ENCODE results near the gene TMEM43.

The TMEM43 gene

DNA sequence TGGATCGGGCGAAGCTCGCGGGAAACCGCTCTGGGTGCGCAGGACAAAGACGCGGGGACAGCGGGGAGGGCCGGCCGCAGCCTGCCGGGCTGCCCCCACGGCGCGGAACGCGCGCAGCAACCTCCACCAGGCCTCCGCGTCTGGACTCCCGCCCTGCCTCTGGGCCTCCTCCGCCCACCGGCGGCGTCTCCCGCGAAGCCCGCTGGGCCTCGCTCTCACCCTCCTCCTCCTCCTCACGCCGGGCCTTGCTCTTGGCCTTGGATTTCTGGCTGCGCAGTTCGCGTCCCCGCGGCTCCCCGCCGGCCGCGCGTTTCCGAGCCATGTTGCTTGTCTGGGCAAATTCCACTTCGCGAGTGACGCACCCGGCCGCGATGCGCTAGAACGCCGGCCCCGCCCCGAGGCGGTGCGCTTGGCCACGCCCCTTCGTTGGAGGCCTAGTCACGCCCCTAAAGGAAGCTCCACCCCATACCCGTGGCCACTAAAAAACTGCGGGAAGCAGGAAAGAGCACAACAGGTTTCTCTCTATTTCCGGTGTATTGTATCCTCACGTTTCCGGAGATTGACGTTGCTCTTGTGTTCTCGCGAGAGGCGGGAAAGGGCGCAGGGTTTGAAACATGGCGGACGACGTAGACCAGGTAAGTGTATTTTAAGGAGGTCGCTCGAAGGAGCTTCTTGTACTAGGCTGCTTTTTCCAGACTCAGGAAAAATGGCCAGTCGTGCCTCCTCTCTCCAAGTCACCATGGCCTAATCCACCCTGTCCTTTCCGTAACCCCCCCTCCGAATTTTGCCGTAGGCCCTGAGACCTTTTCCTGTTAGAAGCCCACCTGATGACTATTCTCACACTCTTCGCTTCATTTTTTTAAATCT is 53.6 kb downstream of the TMEM43 start, which contains the start of the genes LSM3 and XPC:
LSM3 (plus strand) TSS at position 571 of the 867 bp plus-strand sequence; CDS start at position 615, 44 bp downstream.
XPC (minus strand) TSS at position 355 of the 867 bp plus-strand sequence; CDS start at position 322, 33 bp downstream.
- DNase-seq (ENCODE audit: low spot score): peak; percentile 100

DNA sequence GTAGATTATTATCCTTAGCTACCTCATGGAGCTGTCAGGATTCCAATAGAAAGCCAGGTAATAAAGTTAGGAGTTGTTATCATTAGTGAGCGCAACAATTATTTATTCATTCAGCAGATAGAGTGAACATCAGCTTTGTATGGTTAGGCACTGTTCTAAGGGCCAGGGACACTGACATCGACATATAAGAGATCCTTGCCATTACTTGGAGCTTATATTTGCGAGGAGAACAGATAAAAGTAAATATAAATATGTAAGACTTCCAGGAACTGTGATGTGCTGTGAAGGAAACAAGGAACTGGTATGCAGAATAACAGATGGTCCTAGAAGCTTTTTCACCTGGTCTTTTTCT is 54.2 kb downstream of the TMEM43 start:
- no peak for DNase-seq (ENCODE audit: low spot score)

DNA sequence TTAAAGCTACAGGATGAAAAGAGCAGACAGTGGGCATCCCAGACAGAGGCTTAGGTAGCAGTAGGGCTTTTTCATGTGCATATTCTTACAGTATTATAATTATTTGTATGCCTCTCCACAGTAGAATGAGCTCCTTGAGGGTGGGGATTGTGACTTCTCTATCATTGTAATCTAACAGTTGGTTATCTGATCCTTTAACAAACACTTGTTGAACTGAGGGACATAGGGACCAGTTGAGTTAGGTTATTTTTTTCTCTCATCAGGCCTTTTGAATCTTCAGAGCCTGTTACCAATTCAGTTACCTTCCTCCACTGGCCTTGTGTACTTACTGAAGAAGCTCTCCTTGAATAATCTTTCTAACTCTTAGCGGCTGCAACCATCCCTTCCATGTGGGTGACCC is 54.9 kb downstream of the TMEM43 start:
- DNase-seq (ENCODE audit: low spot score): no peak

DNA sequence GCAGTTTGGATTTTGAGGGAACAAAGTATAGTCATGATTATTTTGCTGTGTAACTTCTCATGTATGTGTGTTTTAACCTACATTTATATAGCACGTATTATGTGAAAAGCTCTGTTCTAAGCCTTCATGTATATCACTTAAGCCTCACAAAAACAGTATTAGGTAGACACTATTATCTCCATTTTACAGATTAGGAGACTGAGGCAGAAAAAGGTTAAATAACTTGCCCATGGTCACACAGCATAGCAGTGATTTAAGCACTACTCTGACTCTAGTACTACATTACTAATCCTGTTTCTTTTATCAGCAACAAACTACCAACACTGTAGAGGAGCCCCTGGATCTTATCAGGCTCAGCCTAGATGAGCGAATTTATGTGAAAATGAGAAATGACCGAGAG is 56.4 kb downstream of the TMEM43 start:
- no peak for DNase-seq (ENCODE audit: low spot score)

DNA sequence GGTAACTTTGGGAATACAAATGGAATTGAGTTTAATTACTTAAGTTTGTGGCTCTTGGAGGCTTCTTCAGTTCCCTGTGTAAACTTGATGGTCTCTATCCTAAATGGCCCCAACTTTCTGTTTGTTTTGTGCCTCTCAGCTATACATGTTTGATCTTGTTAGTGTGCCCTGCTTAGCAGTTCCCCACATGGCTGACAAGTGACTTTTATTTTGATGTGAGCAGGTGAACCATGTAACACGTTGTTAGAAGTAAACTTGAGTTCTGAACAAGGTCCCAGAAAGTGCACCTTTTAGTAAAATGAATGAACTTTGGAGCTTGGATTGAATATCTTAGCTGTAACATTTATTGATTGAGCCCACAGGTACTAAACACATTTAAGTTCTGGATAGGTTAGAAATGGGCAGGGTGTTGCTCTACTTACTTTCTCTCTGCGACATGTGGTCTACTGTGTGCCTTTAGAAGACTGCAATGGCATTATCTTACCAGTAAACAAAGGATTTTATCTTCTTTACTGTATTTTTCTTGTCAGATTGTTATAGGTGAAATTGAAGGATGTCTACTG is 58.2 kb downstream of the TMEM43 start:
- no peak for DNase-seq (ENCODE audit: low spot score)

DNA sequence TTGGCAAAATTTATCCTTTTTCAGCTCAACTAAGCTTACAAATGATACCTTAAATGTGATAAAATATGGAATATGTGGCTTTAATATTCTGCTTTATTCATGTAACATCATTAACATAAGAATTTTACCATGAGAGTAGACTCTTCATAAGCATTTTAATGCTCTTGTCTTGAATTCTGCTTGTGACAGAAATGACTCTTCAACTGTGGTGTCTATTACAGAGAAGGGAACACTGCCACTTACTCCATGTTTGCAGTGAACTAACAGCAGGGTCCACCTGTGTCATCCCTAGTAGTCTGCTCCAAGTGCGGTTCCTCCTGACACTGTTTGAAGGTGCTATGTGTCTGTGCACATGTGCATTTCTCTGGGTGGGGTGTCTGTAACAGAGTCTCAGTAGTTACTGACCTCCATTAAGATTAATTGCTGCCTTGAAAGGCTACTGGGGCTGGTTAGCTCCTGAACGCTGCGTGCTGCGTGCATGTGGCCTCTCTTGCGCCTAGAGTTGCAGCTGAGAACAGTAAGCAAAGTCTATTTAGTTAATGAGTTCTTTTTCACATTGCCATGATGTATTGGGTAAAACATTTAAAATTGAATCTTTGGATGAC is 62.1 kb downstream of the TMEM43 start:
- no peak for DNase-seq (ENCODE audit: low spot score)

DNA sequence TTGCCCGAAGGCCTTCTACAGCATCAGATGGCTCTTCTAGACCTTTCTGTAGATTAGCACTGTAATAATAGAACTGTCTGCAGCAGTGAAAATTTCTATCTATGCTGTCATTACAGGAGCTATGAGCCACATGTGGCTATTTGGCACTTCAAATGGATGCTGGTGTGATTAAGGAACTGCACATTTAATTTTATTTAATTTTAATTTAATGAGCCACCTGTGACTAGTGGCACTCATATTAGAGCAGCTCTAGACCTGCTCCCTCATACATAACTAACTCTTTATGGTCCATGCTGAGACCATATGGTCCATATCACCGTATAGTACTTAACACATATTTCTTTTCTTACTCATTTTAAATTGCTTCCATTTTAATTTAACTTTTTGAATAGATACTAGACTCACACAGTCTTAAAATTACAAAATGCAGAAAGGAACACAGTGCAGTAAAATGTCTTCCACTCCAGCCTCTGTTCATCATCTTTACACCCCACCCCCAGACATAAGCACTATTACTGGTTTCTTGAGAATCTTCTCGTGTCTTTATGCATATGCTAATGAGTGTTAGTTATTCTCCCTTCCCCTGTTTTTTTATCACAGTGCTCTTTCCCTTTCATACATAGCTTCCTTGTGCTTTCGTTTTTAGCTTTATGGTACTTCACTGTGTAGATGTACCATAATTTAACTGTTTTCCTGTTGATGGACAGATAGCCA is 63.3 kb downstream of the TMEM43 start:
- no peak for DNase-seq (ENCODE audit: low spot score)

All from cerebellar cortex (tissue), 1 donor.